ENCODE results near the gene LMAN2L. TPM values are rescaled to one million over a fixed set of nuclear protein-coding genes. Genes with fewer than 3 reads are reported as not detected.

Gene LMAN2L
- polyA plus RNA-seq, 1 of the 3 experiments (the other 2 are of a cell fraction), result 17.7 TPM

GRCh38 chr2:96759548-96759947 lies 19.7 kb upstream of the LMAN2L start (continued):
- no peak for TF ChIP-seq ZBTB33 (IDR thresholded peaks at IDR 0.05; ENCODE audit: borderline replicate concordance, low read depth)
- no peak for TF ChIP-seq GATA2 (CRISPR knock-in tag; IDR thresholded peaks at IDR 0.05)
- TF ChIP-seq PBX3 (IDR thresholded peaks at IDR 0.05), result no peak
- TF ChIP-seq MEF2A (IDR thresholded peaks at IDR 0.05; ENCODE audit: borderline replicate concordance, low read depth), result no peak
- TF ChIP-seq USF1 (IDR thresholded peaks at IDR 0.05; ENCODE audit: borderline replicate concordance, low read depth), result no peak
- no peak for TF ChIP-seq NFIC (IDR thresholded peaks at IDR 0.05; ENCODE audit: borderline replicate concordance)
- no peak for TF ChIP-seq MAX (IDR thresholded peaks at IDR 0.05; ENCODE audit: low read depth)
- TF ChIP-seq EP300 (IDR thresholded peaks at IDR 0.05; ENCODE audit: borderline replicate concordance in 1 of 2, low read depth in 1 of 2, low read length in 1 of 2), result no peak
- no peak for TF ChIP-seq RXRA (IDR thresholded peaks at IDR 0.05; ENCODE audit: borderline replicate concordance, low read depth)

GRCh38 chr2:96758987-96759386 lies 19.1 kb upstream of the LMAN2L start:
- Histone ChIP-seq H3K9ac (no peak overlapping the region), H3F3A (replicated peaks; ENCODE audit: insufficient read depth) (peaks cover 3% of the 10 kb centered on the region), H3K9me2 (no peaks in the 10 kb centered on the region), H2AFZ (ENCODE audit: low read depth) (no peak overlapping the region), H3K36me3 (replicated peaks in 1 of 2; ENCODE audit: control insufficient read depth in 1 of 2, insufficient read depth in 2 of 2, low read length in 1 of 2) (no peaks in the 10 kb centered on the region), H3K79me2 (ENCODE audit: insufficient read depth) (peaks cover 6% of the 10 kb centered on the region; the same call in 1 of the 2 replicates), H3K4me2 (no peak overlapping the region), H3K27me3 (ENCODE audit: insufficient read depth) (no peaks in the 10 kb centered on the region), H3K27ac (ENCODE audit: low read depth in 2 of 2, low read length in 1 of 2) (no peak overlapping the region), H3K9me3 (no peaks in the 10 kb centered on the region), H4K20me1 (ENCODE audit: insufficient read depth) (no peaks in the 10 kb centered on the region), H3K4me1 (ENCODE audit: control insufficient read depth in 1 of 2, insufficient read depth in 2 of 2, low read depth in 1 of 2, low read length in 1 of 2) (peaks cover 12 to 35% of the 10 kb centered on the region in 2 experiments; a peak in 2 of 4 replicates), H3K4me3 (ENCODE audit: low read depth in 2 of 2, low read length in 1 of 2) (no peak overlapping the region)
- POLR2A ChIA-PET, result no interaction called here
- CTCF ChIA-PET, result interaction anchor here (6.8 kb wide), 1 partner anchor 26 kb away, joined by 58 read pairs; no protein-coding TSS in a partner anchor
- 92% methylated on average over 3 of the region's 3 CpGs for WGBS (ENCODE audit: low lambda C conversion rate)
- DNase-seq, result no peak
- no peak for TF ChIP-seq SIN3A (IDR thresholded peaks at IDR 0.05; ENCODE audit: borderline replicate concordance, low read depth, low read length)
- TF ChIP-seq YY1 (IDR thresholded peaks at IDR 0.05; ENCODE audit: low read depth), result no peak
- no peak for TF ChIP-seq MEF2A (IDR thresholded peaks at IDR 0.05; ENCODE audit: borderline replicate concordance, low read depth)
- TF ChIP-seq FOXJ3 (CRISPR knock-in tag; IDR thresholded peaks at IDR 0.05), result no peak
- TF ChIP-seq MXI1 (IDR thresholded peaks at IDR 0.05; ENCODE audit: low read depth, low read length), result no peak
- TF ChIP-seq GATA2 (CRISPR knock-in tag; IDR thresholded peaks at IDR 0.05), result no peak
- no peak for TF ChIP-seq RXRA (IDR thresholded peaks at IDR 0.05; ENCODE audit: borderline replicate concordance, low read depth)
- TF ChIP-seq PBX3 (IDR thresholded peaks at IDR 0.05), result no peak
- TF ChIP-seq TCF12 (IDR thresholded peaks at IDR 0.05), result no peak
- TF ChIP-seq MAX (IDR thresholded peaks at IDR 0.05; ENCODE audit: low read depth), result no peak
- no peak for TF ChIP-seq EP300 (IDR thresholded peaks at IDR 0.05; ENCODE audit: borderline replicate concordance in 1 of 2, low read depth in 1 of 2, low read length in 1 of 2)
- TF ChIP-seq RCOR1 (IDR thresholded peaks at IDR 0.05; ENCODE audit: low read length), result no peak
- no peak for TF ChIP-seq REST (IDR thresholded peaks at IDR 0.05; ENCODE audit: low read depth, low read length)
- no peak for TF ChIP-seq FOXM1 (IDR thresholded peaks at IDR 0.05; ENCODE audit: low read depth)
- TF ChIP-seq RAD21 (IDR thresholded peaks at IDR 0.05; ENCODE audit: low read length), result no peak
- no peak for TF ChIP-seq TAF1 (IDR thresholded peaks at IDR 0.05; ENCODE audit: borderline replicate concordance, low read depth, low read length)
- TF ChIP-seq POLR2AphosphoS5 (IDR thresholded peaks at IDR 0.05; ENCODE audit: low read depth, low read length), result no peak
